ENCODE measurements around the gene ATG12.
"Not testable (repeated sequence)": the region's sequence is repeated elsewhere in the genome, so short reads cannot be mapped to it uniquely, and the experiment has no call there.

The ATG12 gene

DNA sequence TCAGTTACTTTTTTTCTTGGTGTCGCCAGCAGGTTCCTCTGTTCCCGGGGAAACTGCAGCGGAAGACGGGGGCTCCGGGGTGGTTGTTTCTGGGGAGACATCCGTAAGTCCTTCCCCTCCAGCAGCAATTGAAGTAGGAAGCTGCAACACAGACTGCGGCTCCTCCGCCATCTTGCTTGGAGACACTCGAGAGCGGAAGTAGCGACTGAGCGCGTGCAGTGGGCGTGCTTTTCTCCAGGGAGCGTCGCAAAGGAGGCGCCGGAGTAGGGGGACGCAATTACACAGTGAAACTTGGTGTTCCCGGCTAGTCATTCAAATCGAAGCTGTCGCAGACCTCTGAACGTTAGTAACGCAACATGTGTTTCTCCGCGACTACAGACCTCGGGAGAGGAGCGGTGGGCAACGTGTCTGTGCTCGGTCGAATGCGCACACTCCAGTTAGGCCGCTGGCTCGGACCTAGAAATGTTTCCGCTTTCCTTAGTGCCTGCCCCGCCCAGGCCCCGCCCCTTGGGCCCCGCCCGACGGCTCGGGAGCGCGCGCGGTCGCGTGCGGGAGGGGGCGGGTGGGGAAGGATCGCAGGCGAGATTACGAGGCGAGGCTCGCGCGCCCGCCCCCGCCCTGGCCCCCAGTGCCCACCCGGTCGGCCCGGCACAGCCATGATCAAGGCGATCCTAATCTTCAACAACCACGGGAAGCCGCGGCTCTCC is at the start of gene ATG12, which contains the start of gene AP3S1:
TSS of gene ATG12 (minus strand) at position 184 of the 707 bp plus-strand sequence. CDS start at position 171, 13 bp downstream.
TSS of gene AP3S1 (plus strand) at position 554 of the 707 bp plus-strand sequence. CDS start at position 657, 103 bp downstream.
- DNase-seq (ENCODE audit: low spot score): peak; percentile 94

DNA sequence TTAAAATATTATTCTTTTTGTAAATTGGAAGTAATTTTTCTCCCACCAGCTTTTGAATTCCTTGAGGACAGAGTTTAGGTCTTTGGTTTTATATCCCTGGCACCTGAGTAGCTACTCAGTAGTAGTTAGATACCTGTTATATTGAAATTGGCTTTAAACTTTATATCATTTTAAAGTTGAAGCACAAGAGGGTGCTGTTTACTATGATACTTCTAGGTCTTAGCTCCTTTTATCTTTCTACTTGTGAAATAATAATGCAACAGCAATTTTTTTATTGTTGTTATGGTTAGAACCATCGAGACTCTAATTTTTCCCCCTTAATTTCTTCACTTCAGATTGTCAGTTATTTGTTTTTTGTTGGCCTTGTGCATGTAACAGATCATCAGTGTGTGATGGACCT is 46.7 kb upstream of the ATG12 start:
- DNase-seq (ENCODE audit: low spot score): peak; percentile 3

- not testable (repeated sequence) for DNase-seq (ENCODE audit: low spot score)
Measured at GRCh38 chr5:115885208-115885607, 43.8 kb upstream of the ATG12 start.

- no peak for DNase-seq (ENCODE audit: low spot score)
Measured at GRCh38 chr5:115884704-115885103, 43.3 kb upstream of the ATG12 start.

- not testable (repeated sequence) for DNase-seq (ENCODE audit: low spot score)
Measured at GRCh38 chr5:115882434-115882833, 41.1 kb upstream of the ATG12 start.

- DNase-seq (ENCODE audit: low spot score): not testable (repeated sequence)
Measured at GRCh38 chr5:115877342-115877741, 36.0 kb upstream of the ATG12 start.

DNA sequence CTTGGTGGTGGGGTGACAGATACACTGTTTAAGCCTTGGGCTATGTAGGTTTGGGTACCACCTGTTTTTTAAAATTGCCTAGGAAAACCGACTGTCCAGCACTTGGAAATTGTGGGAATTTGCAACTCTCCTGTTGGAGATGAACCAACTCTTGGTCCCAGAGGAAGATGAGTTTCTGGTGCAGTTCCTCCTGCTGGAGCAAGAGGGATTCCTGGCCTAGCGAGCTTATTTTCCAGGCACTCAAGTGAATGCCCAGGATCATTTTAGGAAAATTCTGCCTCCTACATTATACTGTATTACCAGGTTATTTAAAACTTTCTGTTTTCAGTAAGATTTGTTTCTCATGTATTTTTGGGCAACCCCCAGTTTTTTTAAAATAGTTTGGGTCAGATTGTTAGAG is 34.1 kb upstream of the ATG12 start:
- no peak for DNase-seq (ENCODE audit: low spot score)

DNA sequence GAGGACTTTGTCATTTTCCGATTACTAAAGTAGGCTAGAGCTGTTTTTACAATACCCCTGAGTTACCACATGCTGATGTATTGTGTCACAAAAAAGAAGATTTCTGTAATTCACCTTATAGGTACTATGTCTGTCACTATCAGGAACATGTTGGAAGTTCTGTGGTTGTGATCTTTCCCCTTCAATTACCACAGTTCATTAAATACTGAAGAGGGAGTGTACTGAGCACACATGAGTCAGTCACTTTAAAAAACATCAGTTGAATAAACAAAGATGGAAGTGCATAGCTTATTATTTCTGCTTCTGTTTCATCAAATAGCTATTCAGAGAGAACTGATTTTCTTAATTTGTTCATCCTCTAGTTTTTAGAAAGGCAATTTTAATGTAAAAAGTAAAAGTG is 32.0 kb upstream of the ATG12 start:
- no peak for DNase-seq (ENCODE audit: low spot score)

GRCh38 chr5:115872447-115872846 is 31.1 kb upstream of the ATG12 start:
- no peak for DNase-seq (ENCODE audit: low spot score)

GRCh38 chr5:115869256-115869795 is 28.0 kb upstream of the ATG12 start:
- no peak for DNase-seq (ENCODE audit: low spot score)

GRCh38 chr5:115859378-115859777 is 18.0 kb upstream of the ATG12 start:
- no peak for DNase-seq (ENCODE audit: low spot score)

DNA sequence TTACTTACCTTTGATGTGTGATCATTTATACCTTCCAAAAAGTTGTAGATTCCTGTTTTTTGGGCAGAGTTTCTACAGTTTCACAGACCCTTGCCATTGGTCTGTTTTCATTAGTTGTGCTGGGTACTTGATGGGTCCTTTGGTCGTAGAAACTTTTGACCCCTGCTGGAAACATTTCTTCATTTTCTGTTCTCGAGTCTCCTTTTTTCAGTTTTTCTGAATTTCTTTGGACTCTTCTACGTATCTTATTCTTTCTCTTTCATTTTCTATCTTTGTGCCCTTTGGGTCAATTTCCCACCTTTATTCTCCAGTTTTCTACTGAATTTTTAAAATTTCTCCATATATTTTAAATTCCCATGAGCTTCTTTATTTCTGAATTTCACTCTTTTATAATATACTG is 17.0 kb upstream of the ATG12 start:
- no peak for DNase-seq (ENCODE audit: low spot score)

DNA sequence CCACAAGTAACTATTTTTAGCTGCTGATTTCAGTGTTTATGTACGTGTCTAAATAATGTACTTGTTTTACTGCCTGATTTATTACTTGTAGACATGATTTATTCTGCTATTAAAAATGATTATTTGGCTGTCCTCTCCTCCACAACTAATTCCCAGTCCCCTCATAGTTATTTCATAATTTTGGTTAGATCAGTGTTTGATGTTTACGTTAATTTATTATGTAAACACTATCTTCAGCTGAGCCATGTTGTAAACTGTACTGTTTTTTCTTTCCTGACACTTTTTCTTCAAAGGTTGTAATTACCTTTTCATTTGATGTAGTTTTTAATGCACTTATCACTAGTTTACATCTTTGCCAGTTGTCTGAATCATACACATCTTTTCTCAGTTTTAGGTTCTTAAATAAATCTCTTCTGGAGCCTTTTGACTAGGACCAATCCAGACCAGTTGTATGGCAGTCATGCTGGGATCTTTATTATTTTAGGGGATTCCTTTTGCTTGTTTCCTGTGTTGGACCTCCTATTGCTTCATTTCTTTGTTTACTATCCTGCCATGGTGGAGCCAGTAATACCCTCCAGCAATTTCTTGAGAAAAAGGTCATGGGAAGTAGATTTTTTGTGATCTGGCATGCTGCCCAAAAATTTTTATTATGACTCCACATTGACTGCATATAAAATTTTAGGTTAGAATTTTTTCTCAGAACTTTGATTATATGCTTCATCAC is 16.4 kb upstream of the ATG12 start:
- no peak for DNase-seq (ENCODE audit: low spot score)

DNA sequence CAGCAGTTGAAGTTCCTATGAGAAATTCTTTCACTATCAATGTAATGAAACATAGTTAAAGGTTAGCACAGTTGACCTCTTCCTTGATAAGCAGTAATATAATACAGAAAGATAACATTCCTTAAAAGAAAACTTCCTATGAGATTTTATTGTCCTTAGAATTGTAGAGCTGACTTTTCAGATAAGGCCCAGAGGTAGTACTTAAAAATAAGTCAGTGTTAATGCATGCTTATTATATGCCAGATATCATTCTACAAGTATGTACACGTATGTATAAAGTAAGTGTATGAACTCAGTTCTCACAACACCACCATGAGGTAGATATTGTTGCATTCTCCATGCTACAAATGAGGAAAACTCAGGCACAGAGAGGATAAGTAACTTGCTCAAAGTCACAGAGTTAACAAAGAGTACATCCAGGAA is 15.7 kb upstream of the ATG12 start:
- no peak for DNase-seq (ENCODE audit: low spot score)

GRCh38 chr5:115855959-115856358 is 14.6 kb upstream of the ATG12 start:
- no peak for DNase-seq (ENCODE audit: low spot score)

- DNase-seq (ENCODE audit: low spot score): no peak
Measured at GRCh38 chr5:115854139-115854538, 12.8 kb upstream of the ATG12 start.

- peak; percentile 20 for DNase-seq (ENCODE audit: low spot score)
Measured at GRCh38 chr5:115850744-115851416, 9.5 kb upstream of the ATG12 start.

- no peak for DNase-seq (ENCODE audit: low spot score)
Measured at GRCh38 chr5:115849258-115849798, 8.0 kb upstream of the ATG12 start.

DNA sequence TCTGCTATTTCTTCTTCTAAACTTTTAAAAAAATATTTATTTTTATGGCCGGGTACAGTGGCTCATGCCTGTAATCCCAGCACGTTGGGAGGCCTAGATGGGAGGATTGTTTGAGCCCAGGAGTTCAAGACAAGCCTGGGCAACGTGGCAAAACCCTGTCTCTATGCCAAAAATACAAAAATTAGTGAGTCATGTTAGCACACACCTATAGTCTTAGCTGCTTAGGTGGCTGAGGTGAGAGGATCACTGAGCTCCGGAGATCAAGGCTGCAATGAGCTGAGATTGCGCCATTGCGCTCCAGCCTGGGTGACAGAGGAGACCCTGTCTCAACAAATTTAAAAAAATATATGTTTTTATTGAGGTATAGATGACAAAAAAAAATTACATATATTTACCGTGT is 5.9 kb upstream of the ATG12 start:
- DNase-seq (ENCODE audit: low spot score): no peak

DNA sequence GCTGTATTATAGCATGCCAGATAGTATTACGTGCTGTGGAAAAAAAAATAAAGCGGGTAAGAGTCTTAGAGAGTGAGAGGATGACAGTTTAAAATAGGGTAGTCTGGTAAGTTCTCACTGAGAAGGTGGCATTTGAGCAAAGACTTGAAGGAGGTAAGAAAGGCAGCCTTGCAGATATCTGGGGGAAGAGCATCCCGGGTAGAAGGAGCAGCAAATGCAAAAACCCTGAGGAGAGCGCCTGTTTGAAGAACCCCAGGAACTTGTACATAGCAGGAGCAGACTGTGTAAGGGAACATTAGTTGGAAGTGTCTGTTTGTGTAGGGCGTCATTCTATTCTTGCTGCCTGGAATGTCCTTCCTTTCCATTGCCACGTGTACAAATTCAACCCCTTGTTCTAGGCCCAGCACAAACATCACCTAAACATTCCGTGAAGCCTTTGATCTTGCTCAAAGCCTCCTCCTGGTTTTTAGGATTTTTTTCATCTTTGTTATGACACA is 3.0 kb upstream of the ATG12 start:
- no peak for DNase-seq (ENCODE audit: low spot score)

DNA sequence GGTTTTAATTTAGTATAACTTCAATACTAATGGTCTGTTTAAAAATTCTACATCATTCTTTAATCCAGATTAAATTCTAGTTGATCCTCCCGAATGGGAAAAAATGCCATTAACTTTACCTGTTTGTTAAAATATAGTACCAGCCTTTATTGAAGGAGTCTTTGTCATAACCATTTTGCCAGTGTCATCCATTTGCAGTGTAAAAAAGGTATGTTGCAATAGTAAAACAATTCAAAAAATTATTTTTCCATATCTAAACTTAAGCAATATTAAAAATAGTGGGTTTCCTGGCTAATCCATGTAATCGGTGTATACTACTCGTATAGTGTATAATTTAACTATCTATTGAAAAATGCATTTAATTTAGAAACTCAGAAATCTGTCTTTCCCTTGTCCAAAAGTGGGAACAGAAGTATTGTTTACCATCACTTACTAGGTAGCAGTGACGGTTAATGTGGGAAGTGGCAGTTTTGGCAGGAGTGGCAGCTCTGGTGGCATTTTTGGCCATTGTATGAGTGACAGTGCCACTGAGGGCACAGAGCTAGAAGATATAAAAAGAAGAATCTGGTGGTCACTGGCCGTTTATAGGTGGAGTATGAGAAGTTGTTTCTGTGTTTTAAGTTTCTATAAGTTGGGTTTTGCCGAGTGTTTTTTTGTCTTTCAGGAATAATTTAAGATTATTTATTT is 2.2 kb upstream of the ATG12 start:
- DNase-seq (ENCODE audit: low spot score): no peak
